Esophagus muscularis mucosa (tissue), 4 donors: ENCODE data around the gene CDH26. TPM values are rescaled to one million over a fixed set of nuclear protein-coding genes. Genes with fewer than 3 reads are reported as not detected.

ENCODE experiments used
- DNase-seq: peaks from one replicate; pipeline ENCODE4 v3.0.0-alpha.2; 2017; ENCODE audit errors: extremely low spot score
- H3K27ac ChIP-seq, 4 donors: fragments of 200-600 bp; sonication (generic); replicated peaks in 1 of 4; 1 replicate in 3 of 4; 2 replicates in 1 of 4; pipeline ENCODE4 v1.5.1; 2016 to 2019; ENCODE audit warnings: mild to moderate bottlenecking in 1 of 4
- H3K27me3 ChIP-seq, 4 donors: fragments of 200-600 bp; sonication (generic); one replicate each; pipeline versions ENCODE4 v1.5.1 to v1.6.0; 2016 to 2019
- H3K36me3 ChIP-seq, 4 donors: fragments of 200-600 bp; sonication (generic); one replicate each; pipeline ENCODE4 v1.5.1; 2016 to 2019
- H3K4me1 ChIP-seq, 4 donors: fragments of 200-600 bp; sonication (generic); one replicate each; pipeline ENCODE4 v1.5.1; 2016 to 2019
- H3K4me3 ChIP-seq, 4 donors: fragments of 200-600 bp; sonication (generic); 1 replicate in 2 of 4; 2 replicates in 2 of 4; pipeline ENCODE4 v1.5.1; 2016 to 2019; ENCODE audit warnings: mild to moderate bottlenecking in 4 of 4, moderate library complexity in 1 of 4
- H3K9me3 ChIP-seq, 4 donors: fragments of 200-600 bp; sonication (generic); 1 replicate in 3 of 4; 2 replicates in 1 of 4; pipeline ENCODE4 v1.5.1; 2016 to 2019
- EP300 ChIP-seq: sonication (generic); formaldehyde crosslinking; IDR thresholded peaks from one replicate; pipeline ENCODE4 v1.6.1; 2017; ENCODE audit warnings: antibody characterized with exemption
- POLR2A ChIP-seq: fragments of 450-650 bp; IDR thresholded peaks from one replicate; pipeline ENCODE4 v1.6.1; 2017; ENCODE audit warnings: antibody characterized with exemption, moderate library complexity, mild to moderate bottlenecking, low read depth
- POLR2AphosphoS5 ChIP-seq, 2 donors: sonication (generic); formaldehyde crosslinking; IDR thresholded peaks; one replicate each; pipeline ENCODE4 v1.6.1; 2017; ENCODE audit warnings: antibody characterized with exemption in 2 of 2
- WGBS: methylation state at CpG from one replicate; pipeline ENCODE4 v1.1.5; 2018; 5-methylcytosine and 5-hydroxymethylcytosine counted together
- intact Hi-C: fragments of 100-400 bp; cut with DNase I; formaldehyde crosslinking; loops from one replicate; pipeline ENCODE4 v1.15.1; 2023
- total RNA-seq, 4 donors: library from RNA; depleted of rRNA; stranded (reverse); fragments of >200 nt; gene quantifications; one replicate each; pipeline versions ENCODE4 v1.1.0 to v1.2.1, GENCODE V29; 2016
- TF ChIP-seq, protein P1 (sequence below), 3 experiments: fragments of 200-600 bp in 2 of 3; fragments of 450-650 bp in 1 of 3; sonication (generic) in 2 of 3; IDR thresholded peaks; one replicate each; pipeline ENCODE4 v1.5.1; 2017 to 2019; ENCODE audit warnings: antibody characterized with exemption in 3 of 3, mild to moderate bottlenecking in 2 of 3, moderate library complexity in 1 of 3

CDH26 gene
- total RNA-seq, 4 donors from 2014 or later, result 0.39 to 1.3 (median 0.82) TPM

DNA sequence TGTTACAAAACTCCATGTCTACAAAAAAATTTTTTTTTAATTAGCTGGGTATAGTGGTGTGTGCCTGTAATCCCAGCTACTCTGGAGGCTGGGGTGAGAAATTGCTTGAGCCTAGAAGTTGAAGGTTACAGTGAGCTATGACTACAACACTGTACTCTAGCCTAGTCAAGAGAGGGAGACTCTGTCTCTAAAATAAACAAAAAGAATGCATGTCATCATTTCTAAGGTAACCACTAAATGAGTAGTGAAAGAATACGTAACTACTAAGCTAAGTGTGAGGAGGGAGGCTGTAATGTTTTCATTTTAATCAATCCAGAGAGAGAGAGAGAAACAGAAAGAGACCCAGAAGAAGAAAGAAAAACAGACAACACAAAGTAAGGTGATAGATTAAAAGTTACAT lies 34.7 kb upstream of the CDH26 start:
- no peak overlapping the region for H3K27ac ChIP-seq
- 96% methylated on average over 1 of the region's 1 CpG for WGBS
- H3K27me3 ChIP-seq, result no peaks in the 10 kb centered on the region
- H3K4me3 ChIP-seq, result no peak overlapping the region
- intact Hi-C loops, result no loop called here
- DNase-seq, result no peak
- H3K36me3 ChIP-seq, result no peaks in the 10 kb centered on the region
- H3K9me3 ChIP-seq, result no peaks in the 10 kb centered on the region
- TF ChIP-seq, protein P1, sequence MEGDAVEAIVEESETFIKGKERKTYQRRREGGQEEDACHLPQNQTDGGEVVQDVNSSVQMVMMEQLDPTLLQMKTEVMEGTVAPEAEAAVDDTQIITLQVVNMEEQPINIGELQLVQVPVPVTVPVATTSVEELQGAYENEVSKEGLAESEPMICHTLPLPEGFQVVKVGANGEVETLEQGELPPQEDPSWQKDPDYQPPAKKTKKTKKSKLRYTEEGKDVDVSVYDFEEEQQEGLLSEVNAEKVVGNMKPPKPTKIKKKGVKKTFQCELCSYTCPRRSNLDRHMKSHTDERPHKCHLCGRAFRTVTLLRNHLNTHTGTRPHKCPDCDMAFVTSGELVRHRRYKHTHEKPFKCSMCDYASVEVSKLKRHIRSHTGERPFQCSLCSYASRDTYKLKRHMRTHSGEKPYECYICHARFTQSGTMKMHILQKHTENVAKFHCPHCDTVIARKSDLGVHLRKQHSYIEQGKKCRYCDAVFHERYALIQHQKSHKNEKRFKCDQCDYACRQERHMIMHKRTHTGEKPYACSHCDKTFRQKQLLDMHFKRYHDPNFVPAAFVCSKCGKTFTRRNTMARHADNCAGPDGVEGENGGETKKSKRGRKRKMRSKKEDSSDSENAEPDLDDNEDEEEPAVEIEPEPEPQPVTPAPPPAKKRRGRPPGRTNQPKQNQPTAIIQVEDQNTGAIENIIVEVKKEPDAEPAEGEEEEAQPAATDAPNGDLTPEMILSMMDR (IDR thresholded peaks at IDR 0.05), result no peak
- TF ChIP-seq POLR2AphosphoS5 (IDR thresholded peaks at IDR 0.05), result no peak
- TF ChIP-seq EP300, result no peak
- TF ChIP-seq POLR2A, result no peak
- no peaks in the 10 kb centered on the region for H3K4me1 ChIP-seq

GRCh38 chr20:59925359-59925758 lies 32.9 kb upstream of the CDH26 start:
- Histone ChIP-seq H3K36me3 (no peaks in the 10 kb centered on the region), H3K9me3 (no peaks in the 10 kb centered on the region), H3K27me3 (no peaks in the 10 kb centered on the region), H3K27ac (no peak overlapping the region), H3K4me3 (no peak overlapping the region), H3K4me1 (no peaks in the 10 kb centered on the region)
- 96% methylated on average over 1 of the region's 1 CpG for WGBS
- no peak for DNase-seq
- intact Hi-C loops, result no loop called here
- no peak for TF ChIP-seq POLR2AphosphoS5 (IDR thresholded peaks at IDR 0.05)
- TF ChIP-seq, protein P1 (IDR thresholded peaks at IDR 0.05), result no peak
- no peak for TF ChIP-seq EP300
- no peak for TF ChIP-seq POLR2A

DNA sequence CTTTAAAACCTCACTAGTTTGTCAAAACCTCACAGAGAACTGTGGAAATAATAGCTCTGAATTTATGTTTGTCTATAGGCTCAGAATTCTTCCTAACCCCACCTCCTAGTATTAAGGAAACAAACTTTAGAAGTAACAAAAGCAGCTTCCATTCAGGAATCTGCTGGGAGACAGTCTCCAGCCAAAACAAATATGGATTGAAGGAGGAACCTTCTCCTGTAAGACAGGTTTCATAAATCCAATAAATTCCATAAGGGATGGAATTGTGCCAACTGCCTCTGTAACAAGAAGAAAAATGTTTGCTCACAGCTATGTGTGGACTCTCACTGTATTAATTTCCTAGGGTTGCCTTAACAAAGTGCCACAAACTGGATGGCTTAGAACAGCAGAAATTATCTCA lies 32.3 kb upstream of the CDH26 start:
- H3K27me3 ChIP-seq, result no peaks in the 10 kb centered on the region
- H3K36me3 ChIP-seq, result no peaks in the 10 kb centered on the region
- no peaks in the 10 kb centered on the region for H3K9me3 ChIP-seq
- intact Hi-C loops, result no loop called here
- DNase-seq, result no peak
- H3K4me1 ChIP-seq, result no peaks in the 10 kb centered on the region
- H3K4me3 ChIP-seq, result no peak overlapping the region
- TF ChIP-seq POLR2A, result no peak
- TF ChIP-seq POLR2AphosphoS5 (IDR thresholded peaks at IDR 0.05), result no peak
- no peak for TF ChIP-seq EP300
- TF ChIP-seq, protein P1 (IDR thresholded peaks at IDR 0.05), result no peak
- no peak overlapping the region for H3K27ac ChIP-seq

GRCh38 chr20:59931511-59932312 lies 26.5 kb upstream of the CDH26 start:
- no peak for DNase-seq
- Histone ChIP-seq H3K27ac (no peak overlapping the region), H3K9me3 (no peaks in the 10 kb centered on the region), H3K27me3 (no peaks in the 10 kb centered on the region), H3K36me3 (peaks cover 0 to 4% (median 0%) of the 10 kb centered on the region in 4 donors), H3K4me1 (peaks cover 11 to 26% (median 16%) of the 10 kb centered on the region in 4 donors), H3K4me3 (no peak overlapping the region)
- WGBS, result 93% methylated on average over 9 of the region's 9 CpGs
- intact Hi-C loops, result no loop called here
- no peak for TF ChIP-seq POLR2AphosphoS5 (IDR thresholded peaks at IDR 0.05)
- TF ChIP-seq, protein P1 (IDR thresholded peaks at IDR 0.05), result no peak
- TF ChIP-seq POLR2A, result no peak
- TF ChIP-seq EP300, result no peak
